NOMO-1 treated with DMSO at 0.1 percent for 48 hours (cell line): ENCODE data around the gene C3orf20.
"Not testable (repeated sequence)": the region's sequence is repeated elsewhere in the genome, so short reads cannot be mapped to it uniquely, and the experiment has no call there.

Source experiments
- DNase-seq: peaks from one replicate; lab custom pipeline; 2025; ENCODE audit not compliant: unreplicated experiment; lab: John Stamatoyannopoulos, UW

C3orf20 gene

DNA sequence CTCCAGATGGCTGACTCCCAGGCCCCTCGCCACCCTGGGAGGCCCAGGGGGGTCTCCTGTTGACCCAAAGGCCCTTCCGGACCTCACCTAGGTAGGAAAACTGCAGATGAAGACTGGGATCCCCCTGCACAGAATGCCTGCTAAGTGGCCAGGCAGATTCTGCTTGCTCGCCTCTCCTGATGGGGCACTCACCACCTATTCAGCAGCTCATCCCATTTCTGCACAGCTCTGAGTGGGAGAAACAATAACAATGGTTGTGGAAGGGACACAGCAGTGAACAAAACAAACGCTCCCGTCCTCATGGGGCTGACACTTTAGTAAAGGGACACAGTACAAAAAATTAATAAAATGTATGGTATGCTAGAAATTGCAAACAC, 118.9 kb downstream of the C3orf20 start:
- DNase-seq = no peak

DNA sequence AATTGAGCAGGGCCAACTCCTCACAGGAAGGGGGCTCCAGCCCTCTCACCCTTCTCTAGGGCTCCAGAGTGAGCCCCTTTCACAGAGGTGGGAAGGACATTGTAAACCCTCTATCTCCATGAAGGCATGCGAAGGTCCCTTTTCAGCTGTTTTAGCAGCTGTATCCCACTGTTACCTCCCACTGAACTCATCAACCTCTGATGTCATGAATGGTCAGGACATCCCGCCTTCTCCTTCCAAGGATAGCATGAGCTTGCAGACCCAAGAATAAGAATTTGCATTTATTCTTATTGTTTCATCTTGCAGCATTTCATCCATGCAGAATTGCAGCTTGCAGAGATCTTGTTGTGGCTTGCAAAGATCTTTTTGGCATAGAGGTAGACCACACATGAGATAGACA, 119.5 kb downstream of the C3orf20 start:
- no peak for DNase-seq

DNA sequence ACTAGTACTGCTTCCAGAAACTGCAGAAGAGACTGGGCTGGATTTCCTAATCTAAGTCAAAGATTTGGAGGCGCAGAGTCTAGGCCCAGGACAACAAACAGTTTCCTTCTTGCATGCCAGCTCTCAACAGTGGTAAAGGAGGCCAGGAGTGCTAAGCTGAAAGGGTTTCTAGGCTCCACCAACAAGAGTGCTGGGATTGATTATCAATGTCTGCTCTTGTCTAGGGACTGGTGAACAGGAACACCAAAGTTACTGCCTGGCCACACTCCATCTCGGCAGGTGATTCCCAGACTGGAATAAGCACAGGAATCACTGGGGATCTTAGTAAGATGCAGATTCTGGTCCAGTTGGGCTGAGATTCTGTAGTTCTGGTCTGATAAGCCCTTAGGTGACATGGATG, 121.1 kb downstream of the C3orf20 start:
- DNase-seq = no peak

DNA sequence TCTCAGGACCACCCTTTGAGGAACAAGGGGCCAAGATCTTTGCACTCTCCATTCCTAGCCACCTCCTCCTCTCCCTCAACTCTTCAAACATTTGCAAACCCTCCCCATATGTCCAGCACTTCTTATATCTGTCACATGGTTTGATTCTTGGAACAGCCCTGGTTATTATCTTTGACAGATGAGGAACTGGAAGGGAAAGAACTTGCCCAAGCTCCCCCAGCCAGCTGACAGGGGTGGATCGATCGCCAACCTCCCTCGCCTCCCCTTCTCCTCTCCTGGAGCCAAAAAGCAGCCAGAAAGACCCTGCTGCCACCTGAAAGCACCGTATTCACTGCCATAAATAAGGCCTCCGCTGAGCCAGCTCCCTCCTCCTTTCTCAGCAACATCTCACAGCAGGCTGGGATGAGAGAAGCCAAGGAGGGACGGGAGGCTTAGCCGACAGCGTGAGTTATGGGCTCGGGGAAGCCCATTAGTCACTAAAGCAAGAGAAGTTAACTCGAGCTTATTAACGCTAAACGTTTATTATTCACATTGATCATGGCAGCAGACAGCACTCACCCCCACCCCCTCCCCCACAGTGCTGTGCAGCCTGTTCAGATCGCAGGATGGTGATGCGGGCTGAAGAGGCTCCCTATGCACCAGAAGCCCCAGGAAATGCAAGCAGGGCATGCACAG, 121.6 kb downstream of the C3orf20 start:
- no peak for DNase-seq

DNA sequence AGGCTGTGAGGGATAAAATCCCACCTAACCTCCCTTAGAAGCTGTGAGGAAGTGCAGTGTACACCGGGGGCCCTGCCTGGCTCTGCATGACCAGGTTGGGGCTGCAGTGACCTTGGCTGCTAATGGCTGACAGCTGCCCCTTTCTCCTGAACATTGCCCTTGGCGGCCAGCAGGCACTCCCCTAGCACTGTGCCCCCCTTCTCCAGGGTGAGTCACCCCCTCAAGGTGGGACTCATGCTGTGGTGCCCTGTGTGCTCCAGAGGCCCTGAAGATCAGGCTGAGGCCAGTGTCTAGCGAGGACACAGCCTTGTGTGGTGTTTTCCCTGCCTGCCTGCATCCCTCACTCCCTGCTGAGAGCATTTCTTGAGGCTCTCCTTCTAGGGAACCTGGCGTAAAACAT, 122.8 kb downstream of the C3orf20 start:
- DNase-seq = no peak

DNA sequence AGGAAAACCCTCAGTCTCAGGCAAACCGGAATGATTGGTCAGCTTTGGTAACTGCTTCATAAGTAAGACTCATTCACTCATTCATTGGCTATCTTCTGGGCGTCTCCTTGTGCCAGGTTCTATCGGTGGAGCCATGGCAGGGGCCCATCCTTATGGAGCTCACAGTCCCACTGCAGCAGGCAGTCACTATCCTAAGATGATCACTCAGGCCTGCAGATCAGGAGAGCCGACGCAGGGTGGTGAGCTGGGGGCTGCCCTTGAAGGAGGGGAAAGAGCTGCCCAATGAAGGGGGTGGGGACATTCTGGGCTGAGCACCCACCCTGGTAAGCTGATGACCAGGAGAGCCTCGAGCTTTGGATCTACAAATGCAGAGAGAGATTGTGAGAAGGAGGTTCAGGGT, 123.3 kb downstream of the C3orf20 start:
- no peak for DNase-seq

DNA sequence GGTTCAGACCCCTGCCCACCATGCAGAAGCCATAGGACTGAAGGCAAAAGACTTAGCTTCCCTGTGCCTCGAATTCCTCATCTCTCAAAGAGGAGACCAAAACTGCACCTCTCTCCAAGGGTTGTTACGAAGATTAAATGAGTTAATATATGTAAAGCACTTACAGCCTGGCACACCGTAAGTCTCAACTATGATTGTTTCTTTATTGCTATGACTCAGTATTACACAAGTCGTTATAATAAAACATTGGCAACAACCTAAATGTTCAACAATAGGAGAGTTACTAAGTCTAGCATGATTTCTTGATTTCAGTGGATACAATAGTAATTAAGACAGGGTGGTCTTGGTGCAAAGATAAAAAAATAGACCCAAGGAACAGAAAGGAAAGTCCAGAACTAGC, 124.2 kb downstream of the C3orf20 start:
- DNase-seq = no peak

DNA sequence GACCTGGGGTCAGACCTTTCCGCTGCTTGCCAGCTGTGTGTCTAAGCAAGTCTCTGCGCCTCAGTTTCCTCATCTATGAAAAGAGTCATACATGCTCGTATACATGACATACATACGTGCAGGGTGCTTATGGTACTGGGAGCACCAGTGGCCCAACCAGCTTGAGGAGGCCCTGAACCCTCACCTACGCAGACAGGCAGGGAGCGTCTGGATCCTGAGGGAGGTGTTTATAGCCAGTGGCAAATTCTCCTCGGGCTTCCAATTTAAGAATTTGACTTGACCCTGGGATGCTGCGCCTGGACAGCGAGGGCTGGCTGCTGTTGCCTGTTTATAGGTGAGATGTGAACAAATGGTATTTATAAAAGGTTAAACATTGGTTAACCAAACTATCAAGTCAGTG, 126.1 kb downstream of the C3orf20 start:
- no peak for DNase-seq

DNA sequence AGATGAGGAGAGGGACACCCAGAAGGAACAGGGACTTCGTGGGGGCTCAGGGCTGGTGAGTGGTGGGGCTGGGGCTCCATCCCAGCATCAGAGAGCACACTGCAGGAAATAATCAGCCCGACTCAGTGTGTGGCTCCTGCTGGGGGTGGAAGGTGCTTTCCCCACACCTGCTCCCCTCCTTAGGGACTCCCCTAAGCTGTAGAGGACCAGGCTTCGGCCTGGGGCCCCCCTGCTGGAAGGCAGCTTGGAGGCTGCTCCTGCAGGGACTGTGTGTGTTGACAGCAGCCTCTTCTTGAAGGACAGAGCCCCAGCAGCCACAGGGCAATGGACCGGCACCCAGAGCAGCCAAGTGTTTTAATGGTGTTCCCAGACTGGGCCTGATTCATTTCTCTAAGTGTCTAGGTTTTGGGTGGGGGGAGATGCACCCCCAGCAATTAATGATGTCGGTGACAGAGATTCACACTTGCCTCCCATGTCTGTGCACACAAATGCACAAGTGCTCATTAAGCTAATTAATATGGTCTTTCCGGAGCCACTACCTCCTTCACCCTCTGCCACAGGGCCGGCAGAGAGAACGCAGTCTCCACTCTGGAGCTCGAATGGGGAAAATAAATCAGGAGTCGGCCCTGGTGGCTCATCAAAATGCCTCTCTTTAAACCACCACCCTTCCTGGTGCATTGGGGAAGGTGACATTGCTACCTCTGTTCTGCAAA, 126.9 kb downstream of the C3orf20 start:
- no peak for DNase-seq

DNA sequence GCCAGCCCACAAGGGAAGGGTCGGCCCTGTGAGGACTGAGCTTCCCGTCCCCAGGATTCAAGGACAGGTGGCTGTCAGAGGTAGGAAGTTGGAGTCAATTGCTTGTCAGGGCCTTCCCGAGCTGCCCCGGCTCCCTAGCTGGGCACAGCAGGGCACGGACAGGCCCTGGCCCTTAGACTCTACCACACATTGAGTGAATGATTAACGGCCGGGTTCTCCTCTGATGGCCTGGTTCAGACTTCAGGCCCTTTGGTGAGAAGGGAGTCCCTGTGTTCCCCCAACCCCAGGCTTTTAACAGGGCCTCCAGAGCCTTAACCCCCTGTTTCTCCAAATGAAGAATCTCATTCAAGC, 127.4 kb downstream of the C3orf20 start:
- DNase-seq = no peak

DNA sequence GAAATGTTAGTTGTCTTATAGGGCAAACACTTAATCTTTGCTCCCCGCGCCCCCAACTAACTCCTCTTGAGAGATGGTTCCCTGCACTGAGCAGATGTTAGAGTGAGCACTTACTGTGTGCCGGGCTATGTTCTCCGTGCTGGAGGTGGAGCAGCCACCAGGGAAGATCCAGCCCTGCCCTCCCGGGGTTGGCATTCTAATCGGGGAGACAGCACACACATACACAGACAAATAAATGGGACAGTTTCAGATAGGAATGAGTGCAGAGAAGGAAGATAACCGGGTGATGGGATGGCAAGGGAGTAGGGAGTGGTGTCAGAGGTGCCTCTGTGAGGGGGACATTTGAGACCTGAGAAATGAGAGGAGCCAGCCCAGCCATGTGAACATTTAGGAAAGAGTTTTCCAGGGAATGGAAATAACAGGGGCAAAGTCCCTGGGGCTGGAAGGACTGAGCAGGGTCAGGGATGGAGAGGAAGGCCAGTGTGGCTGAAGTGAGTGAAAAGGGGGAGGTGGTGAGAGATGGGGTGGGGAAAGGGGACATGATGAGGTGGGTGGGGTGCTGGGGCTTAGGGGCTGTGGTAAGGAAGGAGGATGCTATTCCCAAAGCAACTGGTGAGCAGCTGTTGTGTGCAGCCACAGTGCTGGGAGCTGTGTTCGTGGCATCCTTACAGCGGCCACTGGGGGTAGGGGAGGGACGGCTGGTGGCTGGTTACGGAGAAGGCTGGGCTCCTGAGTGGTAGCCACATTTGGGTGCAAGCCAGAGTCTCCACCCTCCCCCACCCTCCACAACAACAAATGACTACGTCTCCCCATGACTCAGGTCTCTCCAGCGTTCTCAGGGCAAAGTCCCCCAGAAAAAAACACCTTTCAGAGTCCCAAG, 128.4 kb downstream of the C3orf20 start:
- DNase-seq = no peak

DNA sequence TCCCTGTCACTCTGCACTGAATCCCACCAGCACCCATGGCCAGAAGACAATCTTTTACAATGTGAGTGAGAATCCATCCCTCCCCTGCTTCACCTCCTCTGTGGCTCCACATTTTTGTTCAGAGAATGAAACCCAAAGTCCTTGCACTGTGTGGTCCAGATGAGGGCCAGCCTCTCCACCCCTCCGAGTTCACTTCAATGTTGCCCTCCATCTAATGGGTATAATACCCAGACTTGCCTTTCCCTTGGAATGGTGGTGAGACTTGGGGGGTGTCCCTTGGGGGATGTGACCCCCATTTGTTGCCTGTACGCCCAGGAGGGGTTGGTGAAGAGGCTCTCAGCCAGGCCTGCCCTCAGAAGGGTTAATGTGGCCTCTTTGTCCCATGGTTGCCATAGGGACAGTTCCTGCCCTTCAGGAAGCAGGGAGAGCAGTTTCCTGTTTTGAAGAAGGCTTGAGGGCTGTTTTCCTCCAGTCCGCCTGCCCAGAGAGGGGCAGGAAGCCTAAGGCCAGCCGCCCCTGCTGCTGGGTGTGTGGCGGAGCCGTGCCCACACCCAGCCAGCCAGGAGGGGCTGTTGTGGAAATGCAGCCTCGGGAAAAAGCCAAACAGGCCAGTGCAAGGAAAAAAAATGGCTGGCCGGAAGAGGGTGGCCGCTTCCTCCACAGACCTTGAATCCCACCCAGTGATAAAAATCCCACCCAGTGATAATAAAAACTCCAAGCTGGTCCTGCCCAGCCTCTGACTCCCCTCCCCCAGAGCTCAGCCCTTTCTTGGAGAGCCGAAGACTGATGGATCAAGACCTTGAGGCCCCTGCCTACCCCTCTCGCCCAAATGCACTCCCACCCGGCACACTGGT, 129.3 kb downstream of the C3orf20 start:
- DNase-seq = no peak

DNA sequence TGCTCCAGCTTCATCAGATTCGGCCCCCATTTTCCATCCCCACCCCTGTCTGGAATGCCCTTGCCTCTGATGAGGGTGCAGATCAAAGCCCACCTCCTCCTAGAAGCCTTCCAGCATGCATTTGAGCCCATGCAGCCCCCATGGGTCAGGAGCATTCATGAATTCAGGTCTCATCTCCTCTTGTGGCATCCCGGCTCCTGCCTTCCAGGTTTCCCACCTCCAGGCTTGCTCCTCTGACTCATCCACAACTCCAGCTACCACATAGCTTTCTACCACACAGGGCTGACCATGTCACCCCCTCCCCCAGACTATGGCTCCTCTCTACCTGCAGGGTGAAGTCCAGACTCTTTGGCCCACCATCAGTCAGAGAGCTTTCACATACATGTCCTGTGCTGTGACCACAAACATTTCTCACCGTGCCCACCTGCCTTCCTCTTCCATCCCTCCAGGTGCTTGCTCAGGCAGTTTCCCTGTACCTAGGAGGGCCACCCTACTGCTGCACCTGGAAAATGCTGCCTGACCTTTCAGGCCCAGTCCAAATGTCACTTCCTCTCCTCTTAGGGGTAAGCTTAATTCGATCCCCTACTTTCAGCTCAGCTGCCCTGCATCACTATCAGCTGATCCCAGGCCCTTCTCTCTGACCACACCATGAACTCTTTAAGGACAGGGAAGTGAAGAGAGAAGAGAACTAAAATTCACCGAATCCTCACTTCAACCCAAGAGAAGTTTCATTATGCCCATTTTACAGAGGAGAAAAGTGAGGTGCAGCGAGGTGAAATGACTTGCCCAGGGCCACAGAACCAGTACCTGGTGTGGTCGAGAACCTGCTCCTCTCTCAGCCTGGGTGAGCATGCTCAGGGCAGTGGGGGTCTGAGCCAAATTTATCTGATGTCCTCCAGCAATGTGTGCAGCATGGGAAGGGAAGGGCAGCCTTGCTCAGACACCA, 130.2 kb downstream of the C3orf20 start:
- no peak for DNase-seq

DNA sequence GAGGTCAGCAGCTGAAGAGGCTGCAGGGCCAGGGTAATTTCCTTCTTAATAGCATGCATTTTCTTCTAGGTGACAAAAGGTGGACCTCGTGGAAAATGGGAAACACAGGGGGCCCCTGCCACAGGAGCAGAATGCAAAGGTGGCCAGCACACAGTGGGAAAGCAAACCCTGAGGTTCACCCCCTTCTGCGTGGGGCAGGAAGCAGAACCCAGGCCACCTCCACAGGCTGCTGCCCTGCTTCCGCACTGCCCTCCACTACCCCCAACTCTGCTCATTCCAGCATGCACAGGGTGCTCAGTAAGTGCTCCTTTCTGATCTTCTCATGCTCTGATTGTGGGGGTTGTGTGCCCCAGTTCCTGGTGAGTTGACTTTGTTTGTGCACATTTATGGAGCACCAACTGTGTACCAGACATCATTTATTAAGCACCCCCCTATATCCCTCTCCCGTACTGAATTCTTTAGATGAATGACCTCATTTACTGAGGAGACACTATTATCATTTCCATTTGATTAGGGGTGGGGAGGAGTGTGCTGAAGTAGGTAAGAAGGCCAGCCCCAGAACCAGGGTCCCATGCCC, 131.1 kb downstream of the C3orf20 start:
- DNase-seq = no peak

DNA sequence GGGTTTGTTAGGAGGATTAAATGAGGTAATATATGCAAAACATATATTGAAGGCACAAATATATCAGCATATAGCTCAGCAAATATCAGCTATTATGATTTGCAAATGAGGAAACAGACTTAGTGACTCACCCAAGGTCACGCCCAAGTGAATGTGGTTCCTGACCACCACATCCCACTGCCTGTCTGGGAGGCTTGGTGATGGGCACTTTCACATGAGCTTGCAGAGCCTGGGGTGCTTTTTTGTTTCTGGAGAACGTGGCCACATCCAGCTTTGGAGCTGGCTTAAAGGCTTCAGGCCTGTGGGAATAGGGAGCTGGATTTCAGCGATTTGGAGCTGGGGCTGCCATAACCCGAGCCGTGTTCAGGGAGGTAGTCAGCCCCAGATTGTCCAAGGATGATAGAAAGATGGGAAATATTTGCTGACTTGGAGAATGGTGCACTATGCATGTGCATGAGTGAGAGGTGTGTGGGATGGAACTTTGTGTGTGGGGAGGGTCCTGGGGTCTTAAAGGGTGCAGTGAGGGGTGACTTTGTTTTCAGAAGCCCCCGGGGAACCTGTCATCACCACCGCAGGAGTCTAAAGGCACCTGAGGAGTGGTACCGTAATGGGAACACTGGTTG, 131.8 kb downstream of the C3orf20 start:
- DNase-seq = peak; percentile 87

DNA sequence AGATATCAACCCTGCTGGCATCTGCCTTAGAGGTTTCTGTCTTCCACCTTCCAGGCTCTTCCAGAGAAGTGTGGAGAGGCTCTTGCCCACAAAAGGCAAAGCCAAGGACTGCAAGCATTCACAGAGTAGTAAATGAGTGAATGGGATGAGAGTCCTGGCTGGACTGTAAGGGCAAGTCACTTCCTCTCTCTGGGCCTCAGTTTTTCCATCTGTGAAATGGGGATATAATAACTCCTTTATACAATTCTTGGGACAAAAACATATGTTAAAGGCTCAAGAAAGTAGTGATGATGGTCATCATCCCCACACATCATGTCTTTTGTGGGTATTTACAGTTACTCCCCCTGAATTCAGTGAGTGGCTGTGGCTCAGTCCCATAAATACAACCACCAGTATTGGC, 133.1 kb downstream of the C3orf20 start:
- DNase-seq = no peak

DNA sequence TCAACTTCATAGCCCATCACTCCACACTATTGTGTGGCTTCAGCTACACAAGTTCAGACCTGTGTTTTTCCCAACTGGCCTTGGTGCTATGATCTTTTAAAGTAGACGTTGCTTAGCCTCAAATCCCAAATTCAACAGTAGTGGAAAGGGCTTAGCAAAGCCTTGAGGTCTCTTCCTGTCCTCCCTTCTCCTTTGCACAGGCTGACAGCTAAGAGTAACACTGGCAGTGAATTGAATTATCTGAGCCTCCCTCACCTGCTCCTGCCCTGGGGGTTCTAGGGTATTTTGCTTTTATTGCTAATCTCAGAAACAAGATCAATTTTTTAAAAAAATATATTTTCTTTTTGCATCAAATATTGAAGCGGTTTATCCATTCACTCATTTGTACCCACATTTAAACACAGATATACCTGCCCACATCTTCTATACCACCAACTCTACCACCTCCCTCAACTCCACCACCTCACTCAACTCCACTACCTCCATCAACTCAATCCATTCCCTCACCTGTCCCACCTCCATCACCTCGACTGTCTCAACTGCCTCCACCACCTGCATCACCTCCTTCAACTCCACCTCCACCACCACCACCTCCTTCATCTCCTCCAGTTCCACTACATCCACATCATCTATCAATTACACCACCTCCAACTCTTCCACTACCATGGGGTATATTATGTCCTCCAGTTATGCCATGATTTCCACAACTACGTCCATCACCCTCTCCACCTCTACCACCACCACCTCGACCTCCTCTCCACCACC, 133.7 kb downstream of the C3orf20 start:
- DNase-seq = no peak

DNA sequence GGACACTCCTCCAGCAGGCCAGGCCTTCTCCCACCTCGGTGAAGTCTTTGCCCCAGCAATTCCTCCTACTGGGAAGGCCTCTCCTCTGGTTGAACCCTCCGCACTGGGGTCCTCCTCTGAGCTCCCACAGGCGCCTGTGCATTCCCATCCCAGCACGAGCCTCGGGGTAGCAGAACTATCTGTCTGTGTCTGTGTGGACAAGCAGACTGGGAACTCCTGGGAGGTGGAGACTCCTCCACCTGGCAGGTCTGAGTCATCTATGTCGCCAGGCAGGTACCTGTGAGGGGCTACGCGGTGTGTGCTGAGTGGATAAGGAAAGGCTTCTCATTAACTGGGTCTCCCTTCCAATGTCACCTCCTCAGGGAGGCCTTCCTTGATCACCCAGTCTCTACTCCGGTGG, 134.7 kb downstream of the C3orf20 start:
- DNase-seq = not testable (repeated sequence)
